Esophagus squamous epithelium (tissue), 5 donors: Measurements from ENCODE around the gene CNNM2. TPM values are rescaled to one million over a fixed set of nuclear protein-coding genes. Genes with fewer than 3 reads are reported as not detected.
"Not testable (repeated sequence)": the region's sequence is repeated elsewhere in the genome, so short reads cannot be mapped to it uniquely, and the experiment has no call there.

Experiments
- DNase-seq: peaks from one replicate; lab custom pipeline; 2025; lab: John Stamatoyannopoulos, UW
- H3K27ac ChIP-seq, 4 donors: fragments of 200-600 bp; sonication (generic); one replicate each; pipeline ENCODE4 v1.5.1; 2016 to 2019; ENCODE audit warnings: mild to moderate bottlenecking in 1 of 4
- H3K27me3 ChIP-seq, 4 donors: fragments of 200-600 bp; sonication (generic); 1 replicate in 3 of 4; 2 replicates in 1 of 4; pipeline versions ENCODE4 v1.5.1 to v1.6.0; 2017 to 2021; ENCODE audit warnings: antibody characterized with exemption in 1 of 4
- H3K36me3 ChIP-seq, 3 donors: fragments of 200-600 bp; sonication (generic); one replicate each; pipeline ENCODE4 v1.5.1; 2016 to 2019
- H3K4me1 ChIP-seq, 3 donors: fragments of 200-600 bp; sonication (generic); one replicate each; pipeline ENCODE4 v1.5.1; 2017 to 2019
- H3K4me3 ChIP-seq, 4 donors: fragments of 200-600 bp; sonication (generic); 1 replicate in 3 of 4; 2 replicates in 1 of 4; pipeline ENCODE4 v1.5.1; 2016 to 2019; ENCODE audit warnings: mild to moderate bottlenecking in 2 of 4, moderate library complexity in 1 of 4
- H3K9me3 ChIP-seq, 3 donors: fragments of 200-600 bp; sonication (generic); one replicate each; pipeline ENCODE4 v1.5.1; 2016 to 2019
- CTCF ChIP-seq, 6 experiments: fragments of 450-650 bp in 4 of 6; fragments of 200-600 bp in 2 of 6; sonication (generic) in 2 of 6; IDR thresholded peaks; one replicate each; pipeline ENCODE4 v1.5.1; 2016 to 2019; ENCODE audit warnings: antibody characterized with exemption in 6 of 6, mild to moderate bottlenecking in 4 of 6, moderate library complexity in 4 of 6
- POLR2A ChIP-seq, 4 donors: fragments of 450-650 bp; IDR thresholded peaks; one replicate each; pipeline ENCODE4 v1.6.1; 2017; ENCODE audit warnings: antibody characterized with exemption in 4 of 4, mild to moderate bottlenecking in 4 of 4, moderate library complexity in 3 of 4
- WGBS, 2 donors: methylation state at CpG; one replicate each; pipeline ENCODE4 v1.1.5; 2018; 5-methylcytosine and 5-hydroxymethylcytosine counted together
- intact Hi-C: fragments of 100-400 bp; cut with DNase I; formaldehyde crosslinking; loops from one replicate; pipeline ENCODE4 v1.15.0; 2022
- total RNA-seq, 4 donors: library from RNA; depleted of rRNA; stranded (reverse); fragments of >200 nt; gene quantifications; one replicate each; pipeline ENCODE4 v1.1.0, GENCODE V29; 2016
- donor health status: DM: yes; HTN: yes; CAD: no.

CNNM2 gene
- total RNA-seq, 4 donors from 2014 or later = 2.2 to 3.6 (median 2.6) TPM

GRCh38 chr10:102998399-102998907 is 80.4 kb downstream of the CNNM2 start:
- Histone ChIP-seq H3K9me3 (no peaks in the 10 kb centered on the region), H3K27ac (no peak overlapping the region), H3K27me3 (no peaks in the 10 kb centered on the region), H3K36me3 (no peaks in the 10 kb centered on the region), H3K4me3 (no peak overlapping the region), H3K4me1 (no peaks in the 10 kb centered on the region)
- no peak for DNase-seq
- WGBS, 2 donors = 69 to 78% methylated on average over 7 of the region's 7 CpGs
- TF ChIP-seq CTCF (IDR thresholded peaks at IDR 0.05) = no peak
- no peak for TF ChIP-seq POLR2A (IDR thresholded peaks at IDR 0.05)
- intact Hi-C loops = no loop called here

DNA sequence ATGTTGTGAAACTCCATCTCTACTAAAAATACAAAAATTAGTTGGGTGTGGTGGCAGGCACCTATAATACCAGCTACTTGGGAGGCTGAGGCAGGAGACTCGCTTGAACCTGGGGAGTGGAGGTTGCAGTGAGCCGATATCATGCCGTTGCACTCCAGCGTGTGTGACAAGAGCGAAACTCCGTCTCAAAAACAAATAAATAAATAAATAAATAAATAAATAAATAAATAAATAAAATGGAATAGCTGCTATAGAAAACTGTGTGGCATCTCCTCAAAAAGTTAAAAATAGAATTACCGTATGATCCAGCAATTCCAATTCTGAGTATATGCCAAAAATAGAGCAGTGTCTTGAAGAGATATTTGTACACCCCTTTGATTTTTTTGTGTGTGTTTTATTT is 82.0 kb downstream of the CNNM2 start:
- 94% methylated on average over 7 of the region's 7 CpGs for WGBS, 2 donors
- DNase-seq, H3K27me3 ChIP-seq, H3K4me3 ChIP-seq, intact Hi-C loops, H3K36me3 ChIP-seq, H3K9me3 ChIP-seq, H3K4me1 ChIP-seq, H3K27ac ChIP-seq: not testable (repeated sequence)

GRCh38 chr10:103007017-103007416 is 88.9 kb downstream of the CNNM2 start:
- TF ChIP-seq POLR2A (IDR thresholded peaks at IDR 0.05) = no peak
- TF ChIP-seq CTCF (IDR thresholded peaks at IDR 0.05) = no peak
- DNase-seq = no peak
- 97 to 100% methylated on average over 3 to 4 of the region's 5 CpGs for WGBS, 2 donors
- Histone ChIP-seq H3K36me3 (no peaks in the 10 kb centered on the region), H3K27ac (no peak overlapping the region), H3K4me1 (no peaks in the 10 kb centered on the region), H3K4me3 (no peak overlapping the region), H3K9me3 (peaks cover 0 to 12% (median 6%) of the 10 kb centered on the region in 3 donors), H3K27me3 (no peaks in the 10 kb centered on the region)
- intact Hi-C loops = no loop called here

DNA sequence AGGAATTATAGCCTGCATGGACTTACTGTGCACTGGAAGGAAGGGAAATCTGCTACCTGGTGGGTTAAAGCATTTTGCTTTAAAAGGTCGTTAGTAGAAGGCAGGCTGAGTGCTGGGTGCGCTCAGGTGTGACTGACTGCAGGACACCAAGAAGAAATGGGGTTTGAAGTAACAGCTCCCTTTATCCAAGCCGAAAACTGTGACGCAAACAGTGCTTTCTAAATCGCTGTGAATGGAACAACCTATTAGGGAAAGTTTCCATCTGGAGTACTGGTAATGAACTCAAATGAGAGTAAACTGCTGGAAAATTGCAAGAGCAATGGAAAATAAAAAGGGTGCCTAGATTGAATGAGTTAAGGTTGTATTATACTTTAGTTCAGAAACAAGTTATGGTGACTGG is 95.3 kb downstream of the CNNM2 start:
- Histone ChIP-seq H3K4me3 (no peak overlapping the region), H3K27ac (no peak overlapping the region), H3K36me3 (no peaks in the 10 kb centered on the region), H3K9me3 (no peaks in the 10 kb centered on the region), H3K27me3 (no peaks in the 10 kb centered on the region), H3K4me1 (no peaks in the 10 kb centered on the region)
- no peak for DNase-seq
- intact Hi-C loops = no loop called here
- TF ChIP-seq CTCF (IDR thresholded peaks at IDR 0.05) (no peak), POLR2A (IDR thresholded peaks at IDR 0.05) (no peak)
- 83 to 85% methylated on average over 5 of the region's 5 CpGs for WGBS, 2 donors

DNA sequence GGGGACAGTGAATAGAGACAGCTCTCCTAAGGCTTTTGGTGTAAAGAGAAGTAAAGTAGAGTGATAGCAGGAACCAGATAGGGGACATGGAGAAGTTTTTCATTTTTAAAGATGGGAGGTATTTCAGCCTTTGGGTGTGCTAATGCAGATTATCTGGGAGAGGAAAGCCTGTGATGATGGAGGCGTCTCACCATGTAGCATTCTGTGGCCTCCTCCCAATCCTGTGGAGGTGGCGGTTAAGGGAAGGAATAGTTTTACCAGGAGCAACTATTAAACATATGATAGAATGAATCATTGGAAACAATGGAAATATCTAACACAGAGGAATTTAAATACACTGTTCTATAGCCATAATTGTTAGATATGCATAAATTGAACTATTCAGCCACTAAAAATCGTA is 101.3 kb downstream of the CNNM2 start:
- no peak for DNase-seq
- intact Hi-C loops = no loop called here
- H3K9me3 ChIP-seq = no peaks in the 10 kb centered on the region
- no peak overlapping the region for H3K27ac ChIP-seq
- WGBS, 2 donors = 91 to 93% methylated on average over 3 of the region's 3 CpGs
- TF ChIP-seq POLR2A (IDR thresholded peaks at IDR 0.05) (no peak), CTCF (IDR thresholded peaks at IDR 0.05) (no peak)
- H3K4me1 ChIP-seq = no peaks in the 10 kb centered on the region
- no peaks in the 10 kb centered on the region for H3K27me3 ChIP-seq
- no peak overlapping the region for H3K4me3 ChIP-seq
- no peaks in the 10 kb centered on the region for H3K36me3 ChIP-seq
